Panc1 (cell line): ENCODE data around the gene PPP4R2. TPM values are rescaled to one million over a fixed set of nuclear protein-coding genes. Genes with fewer than 3 reads are reported as not detected.

Experiments used
- ATAC-seq: fragments of 200-7000 bp; cut with Tn5 transposase; 2 replicates; pipeline ENCODE4 v1.9.1; 2020; ENCODE audit warnings: mild to moderate bottlenecking, moderate library complexity
- BruUV-seq: library from RNA; stranded (reverse); fragments of 400-500 nt; replicated peaks from 2 replicates; lab custom pipeline; 2021; lab: Mats Ljungman, UMichigan
- CTCF ChIA-PET: fragments of 300-600 bp; sonication (Branson Sonifier 250); formaldehyde crosslinking; loops from one replicate; lab custom pipeline; 2022; ENCODE audit warnings: antibody characterized with exemption; lab: Charles Lee
- POLR2A ChIA-PET: fragments of 300-600 bp; sonication (Branson Sonifier 250); formaldehyde crosslinking; loops from one replicate; lab custom pipeline; 2022; ENCODE audit warnings: antibody characterized with exemption; lab: Charles Lee
- DNase-seq: peaks from one replicate; pipeline ENCODE4 v3.0.0-alpha.2; 2010; ENCODE audit warnings: low read depth, low spot score
- H3K27ac ChIP-seq: 2 replicates; pipeline ENCODE4 v1.5.1; 2011; ENCODE audit warnings: mild to moderate bottlenecking, low read length, inconsistent platforms
- H3K27me3 ChIP-seq: fragments of 200-500 bp; sonication (Bioruptor generic); 2 replicates; pipeline ENCODE4 v1.6.0; 2014; ENCODE audit warnings: low read length, inconsistent platforms; ENCODE audit not compliant: control insufficient read depth, insufficient read depth
- H3K36me3 ChIP-seq: fragments of 200-500 bp; sonication (Bioruptor generic); 2 replicates; pipeline ENCODE4 v1.5.1; 2014; ENCODE audit warnings: inconsistent platforms, mild to moderate bottlenecking, low read length, moderate library complexity; ENCODE audit not compliant: control insufficient read depth, insufficient read depth
- H3K4me1 ChIP-seq: 2 replicates; pipeline ENCODE4 v1.5.1; 2011; ENCODE audit warnings: inconsistent platforms, mild to moderate bottlenecking, low read length, moderate library complexity; ENCODE audit not compliant: control insufficient read depth, insufficient read depth
- H3K4me3 ChIP-seq, 2 experiments: 2 replicates each; pipeline ENCODE4 v1.5.1; 2011 to 2012; ENCODE audit warnings: low read depth in 2 of 2, low read length in 2 of 2, mild to moderate bottlenecking in 2 of 2, inconsistent platforms in 1 of 2, moderate library complexity in 1 of 2
- H3K9me3 ChIP-seq: fragments of 200-500 bp; sonication (Bioruptor generic); 2 replicates; pipeline ENCODE4 v1.5.1; 2014; ENCODE audit warnings: low read depth, mild to moderate bottlenecking, inconsistent platforms, low read length, moderate library complexity; ENCODE audit not compliant: control insufficient read depth, insufficient read depth
- POLR2AphosphoS5 ChIP-seq: IDR thresholded peaks from 2 replicates; pipeline ENCODE4 v1.6.1; 2012; ENCODE audit warnings: mild to moderate bottlenecking, low read depth, low read length, moderate library complexity
- SIN3A ChIP-seq: IDR thresholded peaks from 2 replicates; pipeline ENCODE4 v1.6.1; 2012; ENCODE audit warnings: low read depth, mild to moderate bottlenecking, low read length, moderate library complexity, borderline replicate concordance; ENCODE audit not compliant: insufficient read depth
- TCF7L2 ChIP-seq: IDR thresholded peaks from 2 replicates; pipeline ENCODE4 v1.6.1; 2011; ENCODE audit warnings: mild to moderate bottlenecking, low read depth, low read length, inconsistent platforms
- in situ Hi-C: cut with HindIII; loops from 2 replicates; pipeline ENCODE4 v1.10.0; 2016; ENCODE audit warnings: low sequenced_read_pairs, low pct_unique_long_range_greater_than_20kb
- intact Hi-C: fragments of 100-400 bp; cut with micrococcal nuclease; formaldehyde crosslinking; loops from one replicate; pipeline ENCODE4 v1.10.0; 2022; ENCODE audit not compliant: unreplicated experiment
- total RNA-seq: library from RNA; stranded (reverse); gene quantifications from one replicate; pipeline ENCODE4 v1.2.1, GENCODE V29; 2021; ENCODE audit not compliant: unreplicated experiment
- TF ChIP-seq, protein P1 (sequence below), 2 experiments: IDR thresholded peaks; 2 replicates each; pipeline ENCODE4 v1.6.1; 2011 to 2012; ENCODE audit warnings: low read depth in 2 of 2, control low read depth in 1 of 2, low read length in 1 of 2, mild to moderate bottlenecking in 1 of 2, moderate library complexity in 1 of 2; ENCODE audit not compliant: insufficient read depth in 1 of 2
- TF ChIP-seq, protein P2 (sequence below): fragments of 450-650 bp; IDR thresholded peaks from 2 replicates; pipeline ENCODE4 v1.5.1; 2017; ENCODE audit warnings: mild to moderate bottlenecking

Gene PPP4R2
- total RNA-seq, 1 experiment from 2014 or later = 59.8 TPM

DNA sequence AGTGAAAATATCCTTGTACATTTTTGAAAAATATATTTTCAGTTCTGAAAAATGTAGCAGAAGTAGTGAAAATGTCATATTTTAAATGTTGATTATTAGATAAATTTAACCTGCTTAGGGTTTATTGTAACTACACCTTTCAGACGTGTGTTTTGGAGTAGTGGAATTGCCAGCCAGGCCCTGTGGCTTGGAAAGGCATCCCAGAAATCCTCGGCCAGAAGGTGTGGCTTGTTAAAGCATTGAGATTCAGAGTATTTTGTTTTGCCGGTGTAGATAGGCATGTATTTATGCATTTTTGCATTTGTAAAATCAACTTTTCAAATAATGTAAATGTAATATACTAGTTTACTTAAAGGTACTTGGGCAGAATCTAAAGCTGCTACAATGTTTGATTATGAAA lies 71.8 kb downstream of the PPP4R2 start:
- CTCF ChIA-PET = no interaction called here
- H3K4me3 ChIP-seq = no peak overlapping the region
- POLR2A ChIA-PET = no interaction called here
- no peaks in the 10 kb centered on the region for H3K9me3 ChIP-seq
- peaks cover 20% of the 10 kb centered on the region for H3K36me3 ChIP-seq
- TF ChIP-seq POLR2AphosphoS5 = no peak
- TF ChIP-seq SIN3A = no peak
- TF ChIP-seq, protein P1, sequence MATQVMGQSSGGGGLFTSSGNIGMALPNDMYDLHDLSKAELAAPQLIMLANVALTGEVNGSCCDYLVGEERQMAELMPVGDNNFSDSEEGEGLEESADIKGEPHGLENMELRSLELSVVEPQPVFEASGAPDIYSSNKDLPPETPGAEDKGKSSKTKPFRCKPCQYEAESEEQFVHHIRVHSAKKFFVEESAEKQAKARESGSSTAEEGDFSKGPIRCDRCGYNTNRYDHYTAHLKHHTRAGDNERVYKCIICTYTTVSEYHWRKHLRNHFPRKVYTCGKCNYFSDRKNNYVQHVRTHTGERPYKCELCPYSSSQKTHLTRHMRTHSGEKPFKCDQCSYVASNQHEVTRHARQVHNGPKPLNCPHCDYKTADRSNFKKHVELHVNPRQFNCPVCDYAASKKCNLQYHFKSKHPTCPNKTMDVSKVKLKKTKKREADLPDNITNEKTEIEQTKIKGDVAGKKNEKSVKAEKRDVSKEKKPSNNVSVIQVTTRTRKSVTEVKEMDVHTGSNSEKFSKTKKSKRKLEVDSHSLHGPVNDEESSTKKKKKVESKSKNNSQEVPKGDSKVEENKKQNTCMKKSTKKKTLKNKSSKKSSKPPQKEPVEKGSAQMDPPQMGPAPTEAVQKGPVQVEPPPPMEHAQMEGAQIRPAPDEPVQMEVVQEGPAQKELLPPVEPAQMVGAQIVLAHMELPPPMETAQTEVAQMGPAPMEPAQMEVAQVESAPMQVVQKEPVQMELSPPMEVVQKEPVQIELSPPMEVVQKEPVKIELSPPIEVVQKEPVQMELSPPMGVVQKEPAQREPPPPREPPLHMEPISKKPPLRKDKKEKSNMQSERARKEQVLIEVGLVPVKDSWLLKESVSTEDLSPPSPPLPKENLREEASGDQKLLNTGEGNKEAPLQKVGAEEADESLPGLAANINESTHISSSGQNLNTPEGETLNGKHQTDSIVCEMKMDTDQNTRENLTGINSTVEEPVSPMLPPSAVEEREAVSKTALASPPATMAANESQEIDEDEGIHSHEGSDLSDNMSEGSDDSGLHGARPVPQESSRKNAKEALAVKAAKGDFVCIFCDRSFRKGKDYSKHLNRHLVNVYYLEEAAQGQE (IDR thresholded peaks at IDR 0.05; ENCODE audit: insufficient read depth in 1 of 2, low read depth in 2 of 2, low read length in 1 of 2) = no peak
- TF ChIP-seq, protein P2, sequence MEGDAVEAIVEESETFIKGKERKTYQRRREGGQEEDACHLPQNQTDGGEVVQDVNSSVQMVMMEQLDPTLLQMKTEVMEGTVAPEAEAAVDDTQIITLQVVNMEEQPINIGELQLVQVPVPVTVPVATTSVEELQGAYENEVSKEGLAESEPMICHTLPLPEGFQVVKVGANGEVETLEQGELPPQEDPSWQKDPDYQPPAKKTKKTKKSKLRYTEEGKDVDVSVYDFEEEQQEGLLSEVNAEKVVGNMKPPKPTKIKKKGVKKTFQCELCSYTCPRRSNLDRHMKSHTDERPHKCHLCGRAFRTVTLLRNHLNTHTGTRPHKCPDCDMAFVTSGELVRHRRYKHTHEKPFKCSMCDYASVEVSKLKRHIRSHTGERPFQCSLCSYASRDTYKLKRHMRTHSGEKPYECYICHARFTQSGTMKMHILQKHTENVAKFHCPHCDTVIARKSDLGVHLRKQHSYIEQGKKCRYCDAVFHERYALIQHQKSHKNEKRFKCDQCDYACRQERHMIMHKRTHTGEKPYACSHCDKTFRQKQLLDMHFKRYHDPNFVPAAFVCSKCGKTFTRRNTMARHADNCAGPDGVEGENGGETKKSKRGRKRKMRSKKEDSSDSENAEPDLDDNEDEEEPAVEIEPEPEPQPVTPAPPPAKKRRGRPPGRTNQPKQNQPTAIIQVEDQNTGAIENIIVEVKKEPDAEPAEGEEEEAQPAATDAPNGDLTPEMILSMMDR = no peak
- no peak for TF ChIP-seq TCF7L2
- BruUV-seq = no TSS peak
- DNase-seq (no peak), ATAC-seq (no peak)
- in situ Hi-C loops (no loop called here), intact Hi-C loops (no loop called here)
- H3K27ac ChIP-seq = no peak overlapping the region
- H3K27me3 ChIP-seq = no peaks in the 10 kb centered on the region
- H3K4me1 ChIP-seq = no peaks in the 10 kb centered on the region

DNA sequence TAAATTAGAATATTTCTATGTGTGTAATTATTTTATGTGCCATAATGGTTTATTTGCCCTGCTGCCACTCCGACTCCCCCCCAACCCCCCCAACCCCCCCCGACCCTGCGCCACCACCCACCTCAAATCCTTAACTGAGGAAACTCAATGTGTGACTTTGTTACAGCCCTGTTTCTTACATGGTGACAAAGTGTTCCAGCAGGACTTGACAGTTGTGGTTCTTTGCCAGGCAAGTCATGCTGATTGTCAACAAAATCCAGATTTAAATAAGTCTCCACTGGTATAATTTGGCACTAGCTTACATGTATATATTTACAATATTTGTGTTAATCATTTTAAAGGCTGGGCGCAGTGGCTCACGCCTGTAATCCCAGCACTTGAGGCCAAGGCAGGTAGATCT lies 72.6 kb downstream of the PPP4R2 start:
- CTCF ChIA-PET = no interaction called here
- ATAC-seq (no peak), DNase-seq (no peak)
- POLR2A ChIA-PET = no interaction called here
- H3K27me3 ChIP-seq = no peaks in the 10 kb centered on the region
- H3K9me3 ChIP-seq = no peaks in the 10 kb centered on the region
- peaks cover 15% of the 10 kb centered on the region for H3K36me3 ChIP-seq
- H3K4me3 ChIP-seq = no peak overlapping the region
- TF ChIP-seq SIN3A (no peak), TCF7L2 (no peak), POLR2AphosphoS5 (no peak)
- TF ChIP-seq, protein P2 = no peak
- TF ChIP-seq, protein P1 (IDR thresholded peaks at IDR 0.05; ENCODE audit: insufficient read depth in 1 of 2, low read depth in 2 of 2, low read length in 1 of 2) = no peak
- in situ Hi-C loops = no loop called here
- no TSS peak for BruUV-seq
- intact Hi-C loops = no loop called here
- H3K4me1 ChIP-seq = no peaks in the 10 kb centered on the region
- H3K27ac ChIP-seq = no peak overlapping the region
